NB4 (cell line): ENCODE data around the gene TNXB.

ENCODE experiments used
- CTCF ChIP-seq: IDR thresholded peaks from one replicate; pipeline ENCODE4 v1.5.1; 2012; ENCODE audit warnings: low read depth, low read length
- MAX ChIP-seq: IDR thresholded peaks from 2 replicates; pipeline ENCODE4 v1.6.1; 2011; ENCODE audit warnings: low read depth, low read length

GRCh38 chr6:32086661-32087573, 22.2 kb downstream of the TNXB start:
- TF ChIP-seq CTCF (no peak), MAX (no peak)
